K562 (cell line): ENCODE measurements around the gene XPR1. TPM values are rescaled to one million over a fixed set of nuclear protein-coding genes. Genes with fewer than 3 reads are reported as not detected.

Experiments used
- ATAC-seq: fragments of 200-7000 bp; cut with Tn5 transposase; 3 replicates; pipeline ENCODE4 v1.9.1; 2020; ENCODE audit warnings: moderate library complexity
- BruUV-seq: library from RNA; stranded (reverse); fragments of 400-500 nt; replicated peaks from 2 replicates; lab custom pipeline; 2021; lab: Mats Ljungman, UMichigan
- CTCF ChIA-PET: fragments of 300-600 bp; formaldehyde crosslinking; extraction: SDS; loops from one replicate; lab custom pipeline; 2021; ENCODE audit warnings: low intra/inter-chr PET ratio; lab: Yijun Ruan, JAX
- POLR2A ChIA-PET: fragments of 300-600, 350-650 bp; sonication (Branson Sonifier 250); formaldehyde crosslinking; extraction: SDS; loops from one replicate; lab custom pipeline; 2021; ENCODE audit warnings: antibody characterized with exemption, inconsistent platforms; lab: Yijun Ruan, JAX
- DNase-seq, 4 experiments: peaks; one replicate each; pipeline versions ENCODE4 v3.0.0 to v3.0.0-alpha.2; 2011 to 2018; ENCODE audit warnings: low spot score in 3 of 4, mixed read lengths in 3 of 4; ENCODE audit errors: extremely low read depth in 1 of 4
- FAIRE-seq: peaks from 2 replicates; lab custom pipeline; 2011; peaks lifted over from hg19 to GRCh38; lab: Jason Lieb, UNC
- H2AFZ ChIP-seq: 2 replicates; pipeline ENCODE4 v1.6.0; 2011; ENCODE audit warnings: low read depth, low read length, control low read depth, inconsistent platforms
- H3K27ac ChIP-seq: fragments of 200-600 bp; 3 replicates; pipeline ENCODE4 v1.8.0; 2011; ENCODE audit warnings: low read depth, mild to moderate bottlenecking, control low read depth, inconsistent platforms, low read length, moderate library complexity, mixed read lengths; ENCODE audit errors: extremely low read depth
- H3K27me3 ChIP-seq, 2 experiments: fragments of 300-600 bp in 1 of 2; 2 replicates in 1 of 2; 3 replicates in 1 of 2; pipeline versions ENCODE4 v1.6.0 to v1.8.0; 2011; ENCODE audit warnings: inconsistent platforms in 2 of 2, low read length in 2 of 2, mild to moderate bottlenecking in 1 of 2, mixed read lengths in 1 of 2, moderate library complexity in 1 of 2; ENCODE audit not compliant: control insufficient read depth in 2 of 2, insufficient read depth in 2 of 2
- H3K36me3 ChIP-seq: fragments of 300-600 bp; 3 replicates; pipeline ENCODE4 v1.8.0; 2011; ENCODE audit warnings: mild to moderate bottlenecking, low read length, inconsistent platforms; ENCODE audit not compliant: control insufficient read depth, insufficient read depth
- H3K4me1 ChIP-seq, 2 experiments: fragments of 200-600 bp in 1 of 2; replicated peaks in 1 of 2; 2 replicates in 1 of 2; 3 replicates in 1 of 2; pipeline versions ENCODE4 v1.5.1 to v1.8.0; 2011; ENCODE audit warnings: inconsistent platforms in 2 of 2, low read length in 2 of 2, mild to moderate bottlenecking in 1 of 2, mixed read lengths in 1 of 2, moderate library complexity in 1 of 2; ENCODE audit not compliant: control insufficient read depth in 2 of 2, insufficient read depth in 2 of 2
- H3K4me2 ChIP-seq: 2 replicates; pipeline ENCODE4 v1.6.1; 2011; ENCODE audit warnings: low read length, control low read depth, inconsistent platforms, mixed read lengths; ENCODE audit not compliant: insufficient read depth
- H3K4me3 ChIP-seq: fragments of 200-600 bp; sonication (generic), shearing (Covaris generic); 2 replicates; pipeline ENCODE4 v1.5.1; 2016; ENCODE audit warnings: control low read depth, inconsistent platforms
- H3K79me2 ChIP-seq: fragments of 200-600 bp; 3 replicates; pipeline ENCODE4 v1.8.0; 2011; ENCODE audit warnings: low read length, inconsistent platforms; ENCODE audit not compliant: control insufficient read depth, insufficient read depth
- H3K9ac ChIP-seq, 2 experiments: 2 replicates each; pipeline versions ENCODE4 v1.6.0 to v1.6.1; 2011; ENCODE audit warnings: low read depth in 2 of 2, low read length in 2 of 2, control low read depth in 1 of 2, inconsistent platforms in 1 of 2, mild to moderate bottlenecking in 1 of 2, mixed read lengths in 1 of 2; ENCODE audit not compliant: insufficient read depth in 1 of 2
- H3K9me1 ChIP-seq: one replicate; pipeline ENCODE4 v1.6.0; 2011; ENCODE audit warnings: inconsistent platforms, mild to moderate bottlenecking, low read length, moderate library complexity; ENCODE audit not compliant: control insufficient read depth, insufficient read depth
- H3K9me3 ChIP-seq: replicated peaks from 2 replicates; pipeline ENCODE4 v1.5.1; 2011; ENCODE audit warnings: low read depth, low read length, inconsistent platforms; ENCODE audit not compliant: control insufficient read depth, insufficient read depth
- H4K20me1 ChIP-seq: replicated peaks from 2 replicates; pipeline ENCODE4 v1.6.1; 2011; ENCODE audit warnings: low read length, inconsistent platforms, mixed read lengths; ENCODE audit not compliant: control insufficient read depth, insufficient read depth
- CAMTA2 ChIP-seq: fragments of 250-450 bp; sonication (Bioruptor Pico); conservative IDR thresholded peaks from 2 replicates; pipeline ENCODE4 v1.5.1; 2022
- DIDO1 ChIP-seq: fragments of 450-650 bp; IDR thresholded peaks from 2 replicates; pipeline ENCODE4 v1.6.1; 2016; ENCODE audit warnings: low read depth, missing biosample characterization, missing genetic modification characterization
- HDAC6 ChIP-seq: IDR thresholded peaks from 2 replicates; pipeline ENCODE4 v1.6.1; 2012; ENCODE audit warnings: low read depth, mild to moderate bottlenecking, control low read depth, inconsistent platforms, low read length, moderate library complexity
- IRF2 ChIP-seq: sonication (generic); formaldehyde crosslinking; IDR thresholded peaks from 2 replicates; pipeline ENCODE4 v1.8.1; 2022; ENCODE audit warnings: mild to moderate bottlenecking, missing genetic modification reagents
- NCOA6 ChIP-seq: fragments of 450-650 bp; IDR thresholded peaks from 2 replicates; pipeline ENCODE4 v1.6.1; 2017; ENCODE audit warnings: mild to moderate bottlenecking
- NCOR1 ChIP-seq: fragments of 450-650 bp; IDR thresholded peaks from 2 replicates; pipeline ENCODE4 v1.6.1; 2016; ENCODE audit warnings: mild to moderate bottlenecking, moderate library complexity
- ZNF143 ChIP-seq: sonication (generic); formaldehyde crosslinking; IDR thresholded peaks from 2 replicates; pipeline ENCODE4 v1.9.0; 2022; ENCODE audit warnings: mild to moderate bottlenecking, missing genetic modification reagents
- ZNF668 ChIP-seq: fragments of 250-450 bp; sonication (Bioruptor Pico); IDR thresholded peaks from 2 replicates; pipeline ENCODE4 v1.8.0; 2022; ENCODE audit warnings: mild to moderate bottlenecking, inconsistent platforms
- WGBS: fragments of 100-300 bp; shearing (Covaris generic); methylation state at CpG from one replicate; pipeline ENCODE4 v1.1.6; 2016; ENCODE audit warnings: low coverage, mixed read lengths; ENCODE audit not compliant: insufficient coverage; ENCODE audit errors: missing lambda C conversion rate; 5-methylcytosine and 5-hydroxymethylcytosine counted together
- in situ Hi-C: fragments of 300-500 bp; cut with MboI; formaldehyde crosslinking; loops from 4 replicates; pipeline ENCODE4 v1.15.0; 2018; ENCODE audit warnings: inconsistent platforms, mixed read lengths
- intact Hi-C: fragments of 100-400 bp; cut with micrococcal nuclease; formaldehyde crosslinking; loops from 2 replicates; pipeline ENCODE4 v1.14.2; 2022
- polyA plus RNA-seq, 8 experiments: library from polyadenylated mRNA; depleted of rRNA in 4 of 8; stranded (reverse) in 5 of 8; unstranded in 3 of 8; fragments of >200 nt; fragmentation: Nextera tagmentation in 2 of 8; fragmentation: Illumina TruSeq in 1 of 8; extraction: Ambion mirVana in 2 of 8; extraction: Trizol in 1 of 8; gene quantifications; 2 replicates each; pipeline versions ENCODE4 v1.2.1 to v1.2.3, GENCODE V29; 2011 to 2014; ENCODE audit warnings: inconsistent platforms in 1 of 8, missing spikeins in 1 of 8
- total RNA-seq, 7 experiments: library from RNA; depleted of rRNA in 6 of 7; stranded (reverse); fragments of >200 nt in 6 of 7; fragmentation: Illumina TruSeq in 2 of 7; extraction: Trizol in 2 of 7; gene quantifications; 2 replicates each; pipeline versions ENCODE4 v1.2.1 to v1.2.3, GENCODE V29; 2011 to 2021; ENCODE audit warnings: low replicate concordance in 1 of 7
- TF ChIP-seq, protein P1 (sequence below): fragments of 150-350 bp; IDR thresholded peaks from 2 replicates; pipeline ENCODE4 v1.6.1; 2014; ENCODE audit warnings: low read depth, mild to moderate bottlenecking, low read length, borderline replicate concordance

The XPR1 gene
- total and polyA plus RNA-seq, 9 of the 15 experiments (the other 6 are each of a cell fraction or from before 2014, with no cell fraction given), result 3.0 to 66.2 (median 38.6) TPM

DNA sequence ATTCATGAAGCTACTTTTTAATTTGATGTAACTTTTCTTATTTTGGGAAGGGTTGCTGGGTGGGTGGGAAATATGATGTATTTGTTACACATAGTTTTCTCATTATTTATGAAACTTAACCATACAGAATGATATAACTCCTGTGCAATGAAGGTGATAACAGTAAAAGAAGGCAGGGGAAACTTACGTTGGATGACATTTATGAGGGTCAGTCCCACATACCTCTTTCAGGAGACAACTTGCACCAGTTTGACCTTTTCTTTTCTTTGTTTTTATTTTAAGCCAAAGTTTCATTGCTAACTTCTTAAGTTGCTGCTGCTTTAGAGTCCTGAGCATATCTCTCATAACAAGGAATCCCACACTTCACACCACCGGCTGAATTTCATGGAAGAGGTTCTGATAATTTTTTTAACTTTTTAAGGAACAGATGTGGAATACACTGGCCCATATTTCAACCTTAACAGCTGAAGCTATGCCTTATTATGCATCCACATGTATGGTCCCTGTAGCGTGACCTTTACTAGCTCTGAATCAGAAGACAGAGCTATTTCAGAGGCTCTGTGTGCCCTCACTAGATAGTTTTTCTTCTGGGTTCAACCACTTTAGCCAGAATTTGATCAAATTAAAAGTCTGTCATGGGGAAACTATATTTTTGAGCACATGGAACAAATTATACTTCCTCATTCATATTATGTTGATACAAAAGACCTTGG is 252.9 kb downstream of the XPR1 start:
- H3K9me1 ChIP-seq, result no peaks in the 10 kb centered on the region
- ChIA-PET CTCF (no interaction called here), POLR2A (interaction anchor here (0.9 kb wide), 1 partner anchor 39 kb away, joined by 3 read pairs; no protein-coding TSS in a partner anchor)
- TF ChIP-seq IRF2 (no peak), HDAC6 (no peak), NCOA6 (no peak), DIDO1 (tag) (no peak), CAMTA2 (CRISPR knock-in tag) (no peak), ZNF668 (CRISPR knock-in tag) (no peak), ZNF143 (CRISPR knock-in tag) (no peak), NCOR1 (no peak)
- TF ChIP-seq, protein P1, sequence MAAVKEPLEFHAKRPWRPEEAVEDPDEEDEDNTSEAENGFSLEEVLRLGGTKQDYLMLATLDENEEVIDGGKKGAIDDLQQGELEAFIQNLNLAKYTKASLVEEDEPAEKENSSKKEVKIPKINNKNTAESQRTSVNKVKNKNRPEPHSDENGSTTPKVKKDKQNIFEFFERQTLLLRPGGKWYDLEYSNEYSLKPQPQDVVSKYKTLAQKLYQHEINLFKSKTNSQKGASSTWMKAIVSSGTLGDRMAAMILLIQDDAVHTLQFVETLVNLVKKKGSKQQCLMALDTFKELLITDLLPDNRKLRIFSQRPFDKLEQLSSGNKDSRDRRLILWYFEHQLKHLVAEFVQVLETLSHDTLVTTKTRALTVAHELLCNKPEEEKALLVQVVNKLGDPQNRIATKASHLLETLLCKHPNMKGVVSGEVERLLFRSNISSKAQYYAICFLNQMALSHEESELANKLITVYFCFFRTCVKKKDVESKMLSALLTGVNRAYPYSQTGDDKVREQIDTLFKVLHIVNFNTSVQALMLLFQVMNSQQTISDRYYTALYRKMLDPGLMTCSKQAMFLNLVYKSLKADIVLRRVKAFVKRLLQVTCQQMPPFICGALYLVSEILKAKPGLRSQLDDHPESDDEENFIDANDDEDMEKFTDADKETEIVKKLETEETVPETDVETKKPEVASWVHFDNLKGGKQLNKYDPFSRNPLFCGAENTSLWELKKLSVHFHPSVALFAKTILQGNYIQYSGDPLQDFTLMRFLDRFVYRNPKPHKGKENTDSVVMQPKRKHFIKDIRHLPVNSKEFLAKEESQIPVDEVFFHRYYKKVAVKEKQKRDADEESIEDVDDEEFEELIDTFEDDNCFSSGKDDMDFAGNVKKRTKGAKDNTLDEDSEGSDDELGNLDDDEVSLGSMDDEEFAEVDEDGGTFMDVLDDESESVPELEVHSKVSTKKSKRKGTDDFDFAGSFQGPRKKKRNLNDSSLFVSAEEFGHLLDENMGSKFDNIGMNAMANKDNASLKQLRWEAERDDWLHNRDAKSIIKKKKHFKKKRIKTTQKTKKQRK, result no peak
- DNase-seq (no peak), ATAC-seq (no peak), FAIRE-seq (no peak)
- H3K4me2 ChIP-seq, result no peak overlapping the region
- peaks cover 0 to 3% of the 10 kb centered on the region in 2 experiments; a peak in 1 of 5 replicates for H3K4me1 ChIP-seq
- no peak overlapping the region for H3K27ac ChIP-seq
- WGBS, result 94% methylated on average over 3 of the region's 3 CpGs
- no peaks in the 10 kb centered on the region for H3K9me3 ChIP-seq
- H3K36me3 ChIP-seq, result peaks cover 39% of the 10 kb centered on the region
- no peak overlapping the region for H3K9ac ChIP-seq
- no TSS peak for BruUV-seq
- in situ Hi-C loops (loop anchor here (5.0 kb wide), 2 partner anchors 258 to 283 kb away; no protein-coding TSS in a partner anchor), intact Hi-C loops (no loop called here)
- no peaks in the 10 kb centered on the region for H3K79me2 ChIP-seq
- no peak overlapping the region for H2AFZ ChIP-seq
- H4K20me1 ChIP-seq, result no peaks in the 10 kb centered on the region
- H3K4me3 ChIP-seq, result no peak overlapping the region
- no peaks in the 10 kb centered on the region for H3K27me3 ChIP-seq
